HPDE6-E6E7 (cell line): Measurements from ENCODE around the gene VWF.
A peak's percentile ranks its signal among the peaks of the same experiment; 100 is the strongest.

Experiments used
- DNase-seq: peaks from one replicate; pipeline ENCODE4 v3.0.0; 2011; ENCODE audit warnings: missing footprints; ENCODE audit errors: extremely low spot score

The VWF gene

DNA sequence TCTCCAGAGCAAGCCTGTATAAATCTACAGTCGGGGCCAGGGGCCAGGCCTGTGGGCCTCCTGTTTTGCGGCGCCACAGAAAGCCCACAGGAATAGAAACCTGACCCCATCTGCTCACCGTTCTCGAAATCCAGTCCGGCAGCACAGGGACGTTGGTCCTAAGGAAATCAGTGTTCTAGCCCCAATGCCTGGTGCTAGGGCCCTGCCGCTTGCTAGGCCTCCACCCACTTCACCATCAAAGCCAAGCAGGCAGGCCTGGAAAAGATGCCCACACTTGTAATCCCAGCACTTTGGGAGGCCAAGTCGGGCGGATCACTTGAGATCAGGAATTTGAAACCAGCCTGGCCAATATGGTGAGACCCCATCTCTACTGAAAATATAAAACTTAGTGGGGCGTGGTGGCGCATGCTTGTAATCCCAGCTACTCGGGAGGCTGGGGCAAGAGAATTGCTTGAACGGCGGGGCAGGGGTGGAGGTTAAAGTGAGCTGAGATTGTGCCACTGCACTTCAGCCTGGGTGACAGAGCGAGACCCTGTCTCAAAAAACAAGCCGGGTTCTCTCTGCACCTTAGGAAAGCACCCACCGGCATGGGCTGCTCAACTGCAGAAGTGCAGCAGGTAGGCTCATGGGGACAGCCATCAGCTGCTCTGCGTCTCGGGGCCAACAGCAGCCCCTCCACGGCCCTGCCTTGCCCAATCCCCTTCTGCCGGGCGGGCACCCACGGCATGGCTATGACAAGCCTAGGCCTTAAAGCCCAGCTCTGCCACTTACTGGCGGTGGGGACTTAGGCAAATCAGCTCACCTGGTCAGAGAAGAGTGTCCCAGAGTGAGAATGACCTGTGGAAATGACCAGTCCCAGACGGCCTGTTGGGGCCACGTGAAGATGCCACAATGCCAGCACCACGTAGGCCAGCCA lies 47.4 kb downstream of the VWF start:
- DNase-seq = no peak

DNA sequence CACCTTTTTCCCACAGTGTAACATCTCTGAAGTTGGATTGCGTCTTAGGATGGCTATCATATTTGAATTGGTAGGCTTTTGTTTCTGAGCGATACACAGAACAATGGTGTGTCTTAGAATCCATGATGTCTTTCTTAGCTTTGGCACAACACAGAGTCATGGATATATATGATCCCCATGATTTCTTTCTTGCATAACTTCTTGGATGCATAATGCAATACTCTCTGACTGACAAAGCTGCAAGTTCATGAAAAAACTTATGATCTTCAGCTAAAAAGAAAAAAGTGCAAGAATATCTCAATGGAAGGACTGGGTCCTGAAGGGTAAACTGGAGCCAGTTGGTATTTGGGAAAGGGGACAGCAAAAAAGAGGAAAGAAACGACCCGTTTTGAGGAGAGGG lies 48.1 kb downstream of the VWF start:
- no peak for DNase-seq

DNA sequence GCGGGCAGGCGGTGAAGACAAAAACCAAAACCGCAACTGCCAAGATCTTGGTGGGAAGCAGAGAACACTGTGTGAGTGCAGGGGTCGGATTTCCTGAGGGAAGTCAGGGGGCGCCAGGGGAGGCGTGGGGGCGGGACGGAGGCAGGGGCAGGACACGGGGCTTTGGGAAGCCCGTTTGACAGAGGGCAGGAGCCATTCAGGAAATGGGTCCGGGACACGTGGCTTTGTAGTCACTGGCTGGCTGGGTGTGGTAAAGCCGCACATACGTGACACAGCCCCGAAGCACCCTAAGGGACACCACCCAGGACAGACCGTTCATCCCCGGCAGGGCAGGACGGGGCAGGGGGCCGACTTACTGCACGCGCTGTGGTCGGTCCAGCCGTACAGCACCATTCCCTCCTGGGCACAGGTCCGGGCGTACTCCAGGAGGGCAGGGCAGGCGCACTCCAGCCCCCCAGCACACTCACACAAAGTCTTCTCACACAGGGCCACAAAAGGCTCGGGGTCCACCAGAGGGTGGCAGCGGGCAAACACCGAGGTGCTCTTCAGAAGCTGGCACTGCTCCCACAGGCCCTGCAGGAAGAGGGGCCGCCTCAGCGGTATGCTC lies 49.4 kb downstream of the VWF start:
- no peak for DNase-seq

DNA sequence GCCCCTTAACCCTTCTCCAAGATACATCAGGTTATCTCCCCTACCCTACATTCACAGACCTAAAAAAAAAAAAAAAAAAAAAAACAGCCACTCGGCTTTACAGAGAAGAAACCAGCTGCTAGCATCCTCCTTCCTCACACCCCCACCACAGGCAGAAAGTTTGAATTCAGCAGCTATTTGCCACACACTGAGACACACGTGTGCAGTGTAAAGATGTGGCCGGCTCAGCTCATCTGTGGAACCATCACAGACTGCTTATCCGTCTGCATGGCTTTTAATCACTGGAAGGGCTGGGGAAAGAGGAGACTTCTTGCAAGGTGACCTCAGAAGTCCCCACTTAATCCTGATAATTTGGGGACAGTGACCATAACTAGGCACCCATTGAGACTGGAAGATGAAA lies 50.0 kb downstream of the VWF start:
- DNase-seq = no peak

DNA sequence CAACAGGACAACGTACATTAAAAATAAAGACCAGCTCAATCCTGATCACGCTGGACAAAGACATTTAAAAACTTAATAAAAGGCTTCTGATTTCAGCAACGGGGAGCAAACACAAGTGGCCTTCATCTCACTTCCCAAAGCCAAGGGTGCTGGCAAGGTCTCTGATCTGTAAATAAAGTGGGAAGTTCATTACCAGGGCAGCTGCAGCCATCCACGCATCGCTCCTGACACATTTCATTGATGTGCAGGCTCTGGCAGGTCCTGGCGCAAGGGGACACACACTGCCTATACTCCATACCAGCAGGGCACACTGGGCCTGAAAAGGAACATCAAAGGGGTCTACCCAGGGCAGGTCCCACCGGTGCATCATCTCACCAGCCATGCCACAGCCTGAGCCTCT lies 51.0 kb downstream of the VWF start:
- DNase-seq = no peak

DNA sequence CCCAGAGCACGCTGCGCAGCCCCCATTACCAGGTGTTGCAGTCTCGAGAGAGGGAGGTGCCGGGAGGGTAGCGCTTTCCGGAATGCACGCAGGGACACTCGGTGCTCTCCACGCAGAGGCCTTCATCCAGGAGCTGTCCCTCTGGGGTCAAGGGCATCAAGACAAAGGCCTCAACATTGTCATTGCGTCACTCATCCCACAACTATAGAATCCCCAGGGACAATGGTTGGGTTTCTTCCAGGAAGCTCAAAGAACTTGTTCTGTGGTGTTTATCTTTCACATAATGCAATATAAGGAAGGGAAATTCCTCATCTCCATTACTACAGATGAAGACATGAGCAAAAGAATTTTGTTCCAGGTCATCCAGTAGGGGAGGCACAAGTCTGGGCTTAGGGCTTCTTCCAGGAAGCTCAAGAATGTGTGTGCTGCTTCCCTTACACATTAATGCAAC lies 52.1 kb downstream of the VWF start:
- DNase-seq = no peak

DNA sequence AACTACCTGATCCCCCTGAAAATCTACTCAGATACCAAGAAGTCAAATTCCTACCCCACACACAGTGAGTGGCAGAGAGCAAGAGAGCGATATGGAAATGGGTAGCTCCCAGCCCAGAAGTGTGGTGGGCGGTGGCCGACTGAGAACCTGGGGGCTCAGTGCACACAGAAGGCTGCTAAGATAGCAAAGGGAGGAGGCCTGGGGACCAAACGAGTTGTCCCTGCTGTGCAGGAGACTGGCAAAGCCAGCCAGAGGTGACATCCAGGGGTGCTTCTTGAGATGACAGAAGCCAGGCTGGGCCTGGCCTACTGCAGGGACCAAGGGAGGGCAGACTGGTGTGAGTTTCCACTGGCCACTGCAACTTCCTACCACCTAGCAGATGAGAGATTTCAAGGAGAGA lies 52.9 kb downstream of the VWF start:
- no peak for DNase-seq

DNA sequence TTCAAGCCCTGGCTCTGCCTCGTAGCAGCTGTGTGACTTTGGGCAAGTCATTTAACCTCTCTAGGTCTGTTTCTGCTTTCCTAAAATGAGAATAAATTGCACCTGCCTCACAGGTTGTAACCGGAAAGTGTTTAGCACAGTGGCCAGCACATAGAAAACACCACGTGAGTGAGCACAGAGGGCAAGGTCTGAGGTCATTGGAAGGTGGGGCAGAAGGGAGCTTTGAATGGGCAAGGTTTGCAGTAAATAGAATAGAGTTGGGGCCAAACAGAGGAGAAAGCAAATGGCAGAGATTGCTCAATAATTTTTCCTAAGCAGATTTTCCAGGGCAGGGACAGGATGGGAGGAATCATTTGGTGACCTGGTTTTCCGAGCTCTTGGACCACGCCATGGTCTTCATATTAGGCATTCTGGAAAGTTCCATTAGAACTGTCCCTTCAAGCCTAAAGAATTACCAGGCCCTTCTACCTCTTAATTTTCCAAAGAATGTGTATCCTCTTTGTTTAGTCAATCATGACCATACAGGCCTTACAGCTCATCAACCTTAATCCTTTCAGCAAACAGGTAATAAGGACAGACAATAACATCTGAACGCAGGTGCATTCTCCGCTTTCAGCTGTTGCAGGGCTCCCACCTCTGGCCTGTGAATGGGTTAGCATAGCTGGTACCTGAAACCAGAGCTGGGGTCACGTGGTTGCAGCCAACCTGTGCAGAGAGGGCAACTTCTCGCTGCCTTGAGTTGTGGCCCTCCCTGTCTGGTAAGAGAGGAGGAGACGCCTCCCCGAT lies 53.8 kb downstream of the VWF start:
- DNase-seq = no peak

DNA sequence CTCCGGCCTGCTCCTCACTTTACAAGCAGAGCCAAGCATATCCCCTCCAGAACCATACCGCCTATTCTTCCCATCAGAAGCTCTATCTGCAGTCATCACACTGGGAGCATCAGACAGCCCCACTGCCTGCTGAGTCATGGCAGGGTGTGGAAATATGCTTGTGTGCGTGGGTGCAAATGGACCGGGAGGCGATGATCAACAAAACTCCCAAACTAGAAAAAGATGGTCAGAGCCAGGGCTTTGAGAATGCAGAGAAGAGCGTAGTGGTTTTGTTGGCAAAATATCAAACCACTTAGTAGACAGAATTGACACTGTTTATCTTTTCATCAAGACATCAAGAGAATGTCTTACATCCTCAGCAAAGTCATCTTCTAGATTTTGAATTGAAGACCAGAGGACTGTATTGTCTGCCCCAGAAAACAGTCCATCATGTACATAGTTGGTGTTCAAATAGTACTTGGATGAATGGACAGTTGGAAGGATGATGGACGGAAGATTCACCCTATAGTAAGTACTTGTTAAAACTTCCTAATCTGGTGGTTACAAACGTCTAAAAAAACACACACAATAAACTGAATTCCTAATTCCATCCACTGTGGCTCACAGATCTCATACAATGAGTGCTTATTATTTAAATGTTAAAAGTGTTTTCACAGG lies 54.9 kb downstream of the VWF start:
- DNase-seq = no peak

DNA sequence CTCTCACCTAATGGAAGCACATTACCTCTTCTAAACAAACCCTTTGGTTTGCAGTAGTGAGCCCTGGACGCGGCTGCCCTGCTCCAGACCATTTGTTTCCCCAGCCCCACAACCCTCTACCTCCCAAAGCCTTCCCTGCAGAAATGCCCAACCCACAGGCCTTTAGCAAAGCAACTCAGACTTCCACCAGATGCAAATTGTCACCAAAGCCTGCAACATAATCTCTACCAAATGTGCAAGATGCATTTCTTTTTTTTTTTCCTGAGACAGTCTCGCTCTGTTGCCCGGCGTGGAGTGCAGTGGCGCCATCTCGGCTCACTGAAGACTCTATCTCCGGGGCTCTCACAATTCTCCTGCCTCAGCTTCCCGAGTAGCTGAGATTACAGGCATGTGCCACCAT lies 56.2 kb downstream of the VWF start:
- no peak for DNase-seq

DNA sequence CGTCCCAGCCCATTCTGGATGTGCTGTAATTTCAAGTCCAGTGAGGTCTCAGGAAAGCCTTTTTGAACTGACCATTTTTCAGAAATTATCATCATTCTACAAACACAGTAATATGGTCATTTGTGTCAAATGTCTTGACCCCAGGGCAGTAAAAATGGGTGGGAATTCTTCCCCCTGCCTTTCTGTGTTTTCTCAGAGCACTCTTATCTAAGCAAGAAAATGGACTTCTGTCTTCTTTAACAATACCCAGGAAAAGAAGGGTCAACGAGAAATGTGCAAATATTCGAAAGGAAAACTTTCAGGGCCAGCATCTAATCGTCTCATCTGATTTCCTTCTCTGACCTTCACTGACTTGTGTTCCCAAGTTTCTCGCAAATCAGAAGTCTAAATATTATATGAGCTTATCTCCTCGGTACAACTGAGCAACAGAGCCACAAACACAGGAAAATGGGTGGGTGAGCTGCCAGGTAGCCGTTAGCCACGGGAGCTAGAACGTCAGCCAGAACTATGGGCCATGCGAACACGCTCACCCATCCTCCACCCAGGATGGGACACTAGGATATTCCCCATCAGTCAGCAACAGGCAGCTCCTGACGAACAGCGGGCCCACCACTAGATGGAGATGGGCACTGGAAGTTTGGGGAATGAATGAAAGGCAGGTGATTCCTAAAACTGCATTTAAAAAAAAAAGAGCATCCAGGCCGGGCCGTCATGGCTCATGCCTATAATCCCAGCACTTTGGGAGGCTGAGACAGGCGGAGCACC lies 57.1 kb downstream of the VWF start:
- no peak for DNase-seq

DNA sequence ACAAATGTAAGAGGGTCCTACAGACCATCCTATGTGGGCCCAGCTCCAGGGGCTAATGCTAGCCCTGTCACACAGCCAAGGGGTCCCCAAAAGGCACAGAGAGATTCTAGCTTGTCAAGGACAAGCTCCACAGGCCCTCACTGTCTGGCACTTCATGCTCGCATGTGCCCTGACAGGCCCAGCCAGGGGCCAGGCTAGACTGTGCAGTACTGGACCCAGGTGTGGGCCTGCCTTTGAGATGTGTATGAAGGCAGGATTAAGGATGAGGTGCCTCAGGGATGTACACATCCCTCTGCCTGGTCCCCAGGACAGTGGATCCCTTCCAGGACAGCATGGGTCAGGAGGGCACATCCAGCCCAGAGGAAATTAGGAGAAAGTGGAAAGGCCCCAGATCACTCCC lies 57.8 kb downstream of the VWF start:
- no peak for DNase-seq

DNA sequence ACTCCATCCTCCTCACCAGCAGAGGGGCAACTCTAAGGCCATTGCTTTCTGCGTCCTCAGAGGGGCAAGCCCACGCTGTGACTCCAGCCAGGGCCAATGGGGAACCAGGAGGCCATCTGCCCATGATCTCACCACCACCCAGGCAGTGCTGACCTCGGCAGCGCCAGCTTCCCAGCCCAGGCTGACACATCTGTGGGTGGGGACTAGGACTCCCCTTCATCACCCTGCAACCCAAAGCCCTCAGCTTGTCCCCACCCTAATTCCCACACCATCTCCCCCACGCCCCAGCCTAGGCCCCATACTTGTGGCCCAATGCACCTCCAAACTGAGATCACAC lies 58.6 kb downstream of the VWF start:
- DNase-seq = no peak

DNA sequence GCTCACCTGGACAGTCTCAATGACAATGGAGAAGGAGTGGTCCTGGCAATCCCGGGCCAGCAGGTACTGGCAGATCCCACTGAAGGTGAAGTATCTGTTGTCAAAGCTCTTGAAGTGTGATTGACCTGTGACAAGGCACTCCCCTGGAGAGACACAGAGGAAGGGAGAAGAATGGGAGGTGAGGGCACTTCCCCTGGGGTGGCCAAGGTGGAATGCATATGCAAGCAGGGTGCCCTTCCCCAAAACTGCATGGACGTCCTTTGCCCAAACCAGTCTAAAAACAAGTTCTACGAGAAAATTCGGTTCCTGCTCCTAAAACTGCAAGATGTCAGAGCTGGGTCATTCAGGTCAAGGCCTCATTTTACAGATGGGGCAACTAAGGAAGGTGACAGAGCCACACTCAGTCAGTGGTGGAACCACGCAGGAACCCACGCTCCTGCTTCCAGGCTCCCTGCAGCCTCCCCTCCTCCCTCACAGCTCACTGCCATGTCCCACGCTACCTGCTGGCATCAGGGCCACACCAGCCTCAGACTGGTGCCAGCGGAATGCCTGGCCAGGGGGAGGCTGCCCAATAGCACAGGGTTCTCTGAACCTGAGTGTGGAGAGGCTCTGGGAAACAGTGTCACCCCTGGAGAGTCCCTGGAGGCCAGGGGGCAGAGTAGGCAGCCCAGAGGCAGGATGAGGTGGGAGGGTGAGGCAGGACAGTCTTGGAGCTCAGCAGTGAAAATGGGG lies 59.2 kb downstream of the VWF start:
- DNase-seq = no peak

DNA sequence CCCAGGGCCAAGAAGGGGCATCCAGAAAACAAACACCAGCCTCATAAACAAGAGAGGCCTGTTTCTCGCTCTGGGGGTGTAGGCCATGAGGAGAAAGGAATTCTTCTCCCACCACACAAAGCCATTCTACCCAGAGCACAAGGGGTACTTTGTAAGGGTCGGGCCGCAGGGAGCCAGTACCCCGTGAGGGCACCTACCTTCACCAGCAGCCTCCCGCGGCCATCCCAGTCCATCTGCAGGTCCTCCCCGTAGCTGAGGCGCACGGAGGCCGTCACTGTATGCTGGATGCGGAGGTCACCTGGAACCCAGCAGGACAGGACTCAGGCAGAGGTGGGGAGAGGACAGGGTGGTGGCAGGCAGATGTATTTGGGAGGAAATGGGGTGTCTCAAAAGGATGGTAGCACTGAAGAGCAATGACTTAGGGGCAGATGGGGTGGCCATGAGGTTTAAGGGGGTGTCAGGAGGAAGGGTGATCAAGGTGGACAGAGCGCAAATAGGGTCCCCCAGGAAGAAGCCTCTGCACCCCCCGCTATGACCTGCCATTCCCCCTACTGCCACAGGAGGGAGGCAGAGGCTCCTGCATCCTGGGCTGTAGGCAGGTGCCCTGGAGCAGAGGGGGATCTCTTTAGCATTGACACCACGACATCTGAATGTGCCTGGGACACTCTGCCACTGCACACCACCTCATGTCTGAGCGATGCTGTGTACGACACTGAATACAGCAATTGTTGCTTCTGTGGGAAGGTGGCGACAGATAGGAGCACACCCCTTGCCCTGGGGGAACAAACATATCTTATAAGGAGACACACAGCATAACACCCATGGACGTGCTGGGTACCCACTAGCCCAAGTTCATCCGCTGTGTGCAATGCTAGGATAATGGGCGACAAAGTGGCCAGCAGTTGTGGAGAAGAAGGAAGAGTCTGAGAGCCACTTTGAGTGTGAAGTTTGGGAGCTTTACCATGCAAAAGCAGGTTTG lies 61.4 kb downstream of the VWF start:
- DNase-seq = peak; percentile 69

DNA sequence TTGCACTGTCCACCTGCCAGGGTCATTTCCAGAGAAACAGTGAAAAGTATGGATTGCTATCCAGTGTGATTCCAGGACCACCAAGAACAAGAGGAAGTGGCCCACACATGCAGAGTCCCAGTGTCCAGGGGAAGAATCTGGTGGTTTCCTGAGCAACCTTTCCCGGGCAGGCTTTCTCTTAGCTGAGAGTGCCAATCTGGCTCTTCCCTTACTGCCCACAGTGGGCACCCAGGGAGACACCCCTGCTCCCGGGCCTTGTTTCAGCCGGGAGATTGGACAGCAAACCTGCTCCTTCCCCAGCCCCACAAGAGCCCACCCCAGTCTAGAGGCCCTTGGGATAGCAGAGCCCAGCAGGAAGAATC lies 62.1 kb downstream of the VWF start:
- no peak for DNase-seq

DNA sequence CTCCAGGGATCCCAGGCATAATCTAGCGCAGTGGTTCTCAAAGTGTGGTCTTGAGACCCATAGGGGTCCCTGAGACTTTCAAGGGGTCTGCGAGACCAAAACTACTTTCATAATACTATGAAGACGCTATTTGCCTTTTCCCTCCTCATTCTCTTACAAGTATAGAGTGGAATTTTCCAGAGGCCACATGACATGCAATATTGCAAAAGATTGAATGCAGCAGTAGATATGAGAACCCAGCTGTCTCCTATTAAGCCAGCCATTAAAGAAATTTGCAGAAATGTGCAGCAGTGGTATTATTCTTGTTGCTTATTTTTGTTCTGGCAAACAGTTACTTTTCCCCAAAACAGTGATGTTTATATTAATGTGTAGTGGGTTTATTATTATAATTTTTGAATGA lies 62.8 kb downstream of the VWF start:
- DNase-seq = no peak

DNA sequence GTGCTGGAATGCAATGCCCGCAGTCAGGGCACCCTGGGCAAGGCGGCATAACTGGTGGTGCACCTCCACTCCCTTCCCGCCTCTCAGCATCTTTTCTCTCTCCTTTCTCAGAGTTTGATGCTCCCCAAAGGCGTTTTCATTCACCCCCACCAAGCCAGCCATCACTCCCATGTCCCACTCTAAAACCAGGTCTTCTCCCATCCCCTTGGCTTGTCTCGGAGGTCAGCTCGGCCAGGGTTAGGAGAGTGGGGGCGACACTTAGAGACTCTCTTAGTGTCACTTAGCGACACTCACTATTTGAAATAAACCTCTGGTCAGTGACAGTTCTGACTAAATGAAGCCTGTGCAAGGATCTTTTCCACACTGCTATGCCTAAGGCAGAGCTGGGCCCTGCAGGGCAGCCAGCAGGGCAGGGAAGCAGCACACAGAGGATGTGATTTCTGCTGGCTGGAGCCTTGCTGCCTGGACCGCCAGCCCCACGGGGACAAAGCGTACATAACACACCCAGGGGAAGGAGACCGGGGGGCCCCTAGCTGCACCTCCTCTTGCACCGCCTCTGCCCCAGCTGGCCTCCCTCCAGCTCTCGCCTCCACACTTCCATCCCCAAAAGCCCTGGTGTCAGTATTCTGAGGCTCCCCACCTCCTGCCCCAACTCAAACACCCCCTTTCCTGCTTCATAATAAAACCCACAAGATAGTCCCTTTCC lies 64.5 kb downstream of the VWF start:
- no peak for DNase-seq

DNA sequence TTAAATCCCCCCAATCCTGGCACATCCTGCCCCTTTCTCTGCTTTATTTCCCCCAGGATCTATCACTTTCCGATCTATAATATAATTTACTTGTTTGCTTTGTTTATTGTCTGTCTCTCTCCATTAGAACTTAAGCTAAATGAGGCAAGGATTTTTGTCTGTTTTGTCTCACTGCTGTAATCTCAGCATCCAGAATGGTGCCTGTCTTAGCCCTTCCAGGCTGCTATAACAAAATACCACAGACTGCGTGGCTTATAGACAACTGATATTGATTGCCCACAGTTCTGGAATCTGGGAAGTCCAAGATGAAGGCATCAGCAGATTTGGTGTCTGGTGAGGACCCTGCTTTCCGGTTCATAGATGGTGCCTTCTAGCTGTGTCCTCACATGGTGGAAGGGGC lies 65.2 kb downstream of the VWF start:
- no peak for DNase-seq
